Right lung (tissue), 5 donors: ENCODE results near the gene ACTN4. TPM values are rescaled to one million over a fixed set of nuclear protein-coding genes. Genes with fewer than 3 reads are reported as not detected.

Source experiments
- DNase-seq, 2 donors: peaks; one replicate each; pipeline ENCODE4 v3.0.0-alpha.2; 2013
- polyA plus RNA-seq, 5 donors: library from polyadenylated mRNA; unstranded; fragments of 120-200 nt; gene quantifications; one replicate each; pipeline versions ENCODE4 v1.2.1 to v1.2.3, GENCODE V29; 2013; ENCODE audit warnings: inconsistent platforms in 1 of 5, low replicate concordance in 1 of 5; ENCODE audit not compliant: insufficient read length in 5 of 5, insufficient read depth in 1 of 5

The ACTN4 gene
- polyA plus RNA-seq, 5 donors: 331 to 403 (median 384) TPM

DNA sequence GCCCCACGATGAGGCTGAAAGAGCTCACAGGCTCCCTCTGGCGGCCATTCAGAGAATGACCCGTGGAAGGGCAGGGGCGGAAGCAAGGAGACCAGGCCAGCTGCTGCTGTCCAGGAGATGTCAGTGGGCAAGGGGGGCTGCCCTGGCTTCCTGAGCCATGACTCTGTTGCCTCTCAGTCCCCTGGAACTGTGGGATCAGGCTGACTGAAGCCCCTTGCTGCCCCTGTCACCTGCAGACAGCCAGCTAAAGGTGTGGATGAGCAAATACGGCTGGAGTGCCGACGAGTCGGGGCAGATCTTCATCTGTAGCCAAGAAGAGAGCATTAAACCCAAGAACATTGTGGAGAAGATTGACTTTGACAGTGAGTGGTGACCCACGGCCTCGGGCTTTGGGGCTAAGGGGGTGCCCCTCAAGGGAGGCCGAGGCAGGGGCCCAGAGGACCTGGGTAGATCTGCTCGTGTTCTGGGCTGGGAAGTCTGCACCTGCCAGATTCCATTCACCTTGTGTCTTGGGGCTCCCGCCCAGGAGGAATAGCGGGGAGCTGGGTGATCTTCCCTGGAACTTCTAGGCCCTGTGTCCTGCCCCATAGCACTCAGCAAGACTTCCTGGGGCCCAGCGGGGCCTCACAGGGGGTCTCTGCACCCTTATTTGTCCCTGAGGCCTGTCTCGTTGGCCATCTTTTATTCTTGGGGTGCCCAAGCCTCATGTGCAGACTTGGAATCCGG lies 12.5 kb upstream of the ACTN4 start:
- no peak for DNase-seq

DNA sequence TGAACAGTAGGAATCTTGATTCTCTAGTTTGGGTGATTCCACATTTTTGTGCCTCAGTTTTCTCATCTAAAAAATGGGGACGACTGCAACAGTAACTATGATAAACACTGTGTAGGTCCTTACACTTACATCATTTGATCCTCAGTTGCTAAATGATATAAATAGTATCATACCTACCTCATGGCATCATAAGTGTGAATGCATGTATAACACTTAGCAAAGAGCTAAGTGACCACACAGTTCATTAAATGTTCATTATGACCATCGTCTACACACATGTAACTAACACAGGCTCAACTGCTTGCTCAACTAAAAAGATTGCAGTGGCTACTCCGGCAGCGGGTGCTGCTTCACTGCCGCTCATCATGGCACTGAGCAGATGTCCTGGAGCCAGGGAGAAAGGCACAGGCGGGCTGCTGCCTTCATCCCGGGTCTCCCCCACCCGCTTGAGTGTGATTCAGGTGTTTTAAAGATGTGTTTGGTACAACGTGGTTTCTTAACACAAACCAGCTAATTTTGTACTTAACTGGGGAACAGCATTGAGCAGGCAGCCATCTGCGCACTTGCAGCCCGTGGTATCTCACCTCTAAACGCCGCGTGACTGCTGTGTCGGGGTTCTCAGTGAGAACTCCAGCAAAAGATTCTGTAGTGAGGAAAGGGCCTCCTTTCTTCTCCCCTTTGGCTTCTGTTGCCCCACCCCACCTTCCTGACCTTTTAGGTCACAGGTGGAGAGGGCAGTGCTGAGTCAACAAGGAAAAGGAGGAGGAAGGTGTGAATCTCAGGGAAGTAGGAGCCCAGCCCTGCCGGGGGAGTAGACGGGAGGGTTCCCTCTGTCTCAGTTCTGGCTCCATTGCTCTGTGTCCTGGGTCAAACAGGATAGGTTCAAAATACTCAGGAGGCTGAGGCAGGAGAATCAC lies 11.7 kb upstream of the ACTN4 start:
- DNase-seq: no peak

DNA sequence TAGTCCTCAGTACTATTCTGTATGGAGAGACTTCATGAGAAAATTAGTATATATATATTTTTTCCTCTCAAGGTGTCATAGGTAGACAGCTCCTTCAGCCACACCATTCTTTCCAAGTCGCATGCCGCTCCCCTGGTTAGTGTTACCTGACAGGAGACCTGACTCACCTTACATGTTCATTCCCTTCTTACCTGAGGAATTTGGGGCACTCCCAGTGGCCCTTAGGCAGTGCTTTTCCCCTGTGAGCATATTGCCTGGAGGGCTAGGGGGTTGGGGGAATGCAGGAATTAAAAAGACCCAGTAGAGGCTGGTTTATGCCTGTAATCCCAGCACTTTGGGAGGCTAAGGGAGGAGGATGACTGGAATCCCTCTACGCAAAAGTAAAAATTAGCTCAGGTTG lies 9.0 kb upstream of the ACTN4 start:
- DNase-seq: no peak

DNA sequence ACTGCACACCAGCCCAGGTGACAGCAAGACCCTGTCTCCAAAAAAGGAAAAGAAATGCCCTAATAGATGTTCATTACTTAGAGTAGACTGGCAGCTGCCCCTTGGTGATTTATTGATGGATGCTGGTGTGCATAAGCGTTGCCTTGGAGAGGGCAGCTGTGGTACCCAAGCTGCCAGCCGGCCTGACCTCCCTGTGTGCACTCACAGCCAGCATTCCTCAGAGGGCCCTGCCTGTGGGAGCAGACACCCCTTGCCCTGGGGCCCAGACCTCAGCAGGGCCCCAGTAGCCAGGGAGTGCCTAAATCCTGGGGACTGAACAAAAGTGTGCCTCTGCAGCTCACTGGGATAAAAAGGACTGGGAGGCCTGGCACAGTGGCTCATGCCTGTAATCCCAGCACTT lies 7.8 kb upstream of the ACTN4 start:
- DNase-seq: no peak

DNA sequence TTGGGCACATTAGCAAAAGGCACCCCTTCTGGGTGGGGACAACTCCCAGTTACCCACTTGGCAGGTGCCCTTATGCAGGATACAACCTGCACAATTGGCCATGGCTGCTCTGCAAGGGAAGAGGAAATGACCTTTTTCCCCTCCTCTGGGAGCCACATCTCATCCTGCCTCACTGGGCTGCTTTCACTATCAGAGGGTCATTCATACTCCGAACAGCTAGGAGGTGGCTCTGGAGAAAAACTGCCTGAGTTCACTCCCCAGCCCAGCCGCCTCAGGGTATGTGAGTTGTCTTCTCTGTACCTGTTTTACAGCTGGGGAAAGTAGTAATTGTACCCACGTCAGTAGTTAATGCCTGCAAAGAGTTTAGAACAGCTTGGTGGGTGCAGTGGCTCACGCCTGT lies 7.1 kb upstream of the ACTN4 start:
- no peak for DNase-seq

DNA sequence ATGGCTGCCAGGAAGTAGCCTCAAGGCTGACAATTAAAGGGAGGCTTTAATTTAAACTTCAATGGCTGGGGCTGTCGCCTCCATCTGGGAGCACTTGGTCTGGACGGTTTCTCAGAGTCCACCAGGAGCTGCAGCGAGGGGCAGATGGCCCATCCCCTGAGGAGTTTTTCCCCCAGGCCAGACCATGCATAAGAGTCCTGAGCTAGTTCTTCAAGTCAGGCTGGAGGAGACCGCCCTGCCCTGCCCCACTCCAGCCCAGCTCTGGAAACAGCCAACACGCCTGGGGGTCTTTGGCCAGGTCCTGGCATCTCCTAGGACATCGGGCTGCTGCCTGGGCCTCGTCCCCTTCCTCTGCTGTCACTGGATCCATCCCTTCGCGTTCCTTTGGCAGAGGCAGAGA lies 5.3 kb upstream of the ACTN4 start:
- DNase-seq: no peak

DNA sequence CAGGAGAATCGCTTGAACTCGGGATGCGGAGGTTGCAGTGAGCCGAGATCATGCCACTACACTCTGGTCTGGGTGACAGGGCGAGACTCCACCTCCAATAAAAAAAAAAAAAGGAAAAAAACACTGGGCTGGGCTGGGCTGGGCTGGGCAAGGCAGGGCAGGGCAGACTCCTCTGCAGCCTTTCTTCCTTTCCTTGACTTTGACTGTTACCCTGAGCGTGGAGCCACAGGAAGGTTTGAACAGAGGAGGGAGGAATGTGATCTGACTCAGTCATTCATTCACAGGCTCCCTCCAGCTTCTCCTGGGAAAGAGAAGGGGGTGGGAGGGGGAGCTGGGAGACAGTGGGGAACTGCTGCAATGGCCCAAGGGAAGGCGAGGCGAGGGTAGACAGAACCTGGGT lies 2.7 kb upstream of the ACTN4 start:
- no peak for DNase-seq

DNA sequence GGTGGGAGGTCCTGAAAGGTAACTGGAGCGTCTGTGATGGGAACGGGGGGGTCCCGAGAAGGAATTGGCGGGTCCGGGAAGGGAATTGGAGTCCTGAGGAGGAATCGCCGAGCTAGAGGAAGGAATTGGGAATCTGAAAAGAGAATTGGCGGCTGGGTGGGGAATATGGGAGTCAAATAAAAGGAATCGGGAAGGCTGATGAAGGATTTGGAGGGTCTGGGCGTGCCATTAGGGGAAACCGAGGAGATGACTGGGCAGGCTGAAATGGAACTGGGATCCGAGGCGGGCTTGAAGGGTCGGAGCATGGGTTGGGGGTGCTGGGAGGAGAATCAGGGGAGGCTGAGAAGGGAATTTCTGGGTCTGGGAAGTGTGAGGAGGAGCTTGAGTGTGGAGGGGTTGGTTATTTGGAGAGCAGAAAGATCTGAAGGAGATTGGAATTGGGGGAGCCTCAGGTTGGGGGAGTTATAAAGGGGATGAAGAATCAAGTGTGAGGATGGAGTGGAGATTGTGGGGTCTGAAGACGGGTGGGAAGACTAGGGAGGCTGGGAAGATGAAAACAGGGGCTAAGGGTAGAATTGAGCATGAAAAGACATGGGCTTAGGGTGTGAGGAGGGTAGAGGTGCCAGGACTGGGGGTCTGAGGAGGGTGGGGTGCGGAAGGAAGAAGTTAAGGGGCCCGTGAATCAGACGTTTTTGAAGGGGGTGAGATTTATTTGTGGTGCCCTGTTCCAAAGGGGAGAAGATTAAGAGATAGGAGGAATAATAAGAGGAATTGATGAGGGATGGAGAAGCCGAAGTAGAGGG lies 718 bp downstream of the ACTN4 start:
- no peak for DNase-seq

DNA sequence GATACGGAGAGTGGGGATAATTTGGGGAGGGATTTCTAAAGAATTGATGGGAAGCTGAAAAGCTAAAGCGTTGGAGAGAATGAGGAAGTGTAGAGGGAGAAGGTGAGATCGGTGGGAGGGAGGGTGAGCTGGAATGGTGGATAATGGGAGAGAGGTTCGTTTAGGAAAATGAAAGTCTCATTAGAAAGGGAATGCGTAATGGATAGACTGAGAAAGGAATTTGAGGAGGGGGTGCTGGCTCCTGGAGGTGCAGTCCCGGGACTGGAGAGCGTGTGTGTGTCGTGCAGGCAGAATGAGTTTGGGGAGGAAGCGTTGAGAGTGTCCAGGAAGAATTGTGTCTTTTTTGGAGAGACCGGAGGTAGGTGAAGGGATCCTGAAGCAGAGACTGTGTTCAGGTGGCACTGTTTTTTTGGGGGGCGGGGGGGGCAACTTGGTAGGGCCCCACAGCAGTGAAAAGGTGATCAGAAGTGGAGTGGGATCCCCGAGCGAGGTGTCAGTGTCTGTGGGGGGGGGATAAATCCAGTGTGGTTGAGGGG lies 1.4 kb downstream of the ACTN4 start:
- DNase-seq: no peak

DNA sequence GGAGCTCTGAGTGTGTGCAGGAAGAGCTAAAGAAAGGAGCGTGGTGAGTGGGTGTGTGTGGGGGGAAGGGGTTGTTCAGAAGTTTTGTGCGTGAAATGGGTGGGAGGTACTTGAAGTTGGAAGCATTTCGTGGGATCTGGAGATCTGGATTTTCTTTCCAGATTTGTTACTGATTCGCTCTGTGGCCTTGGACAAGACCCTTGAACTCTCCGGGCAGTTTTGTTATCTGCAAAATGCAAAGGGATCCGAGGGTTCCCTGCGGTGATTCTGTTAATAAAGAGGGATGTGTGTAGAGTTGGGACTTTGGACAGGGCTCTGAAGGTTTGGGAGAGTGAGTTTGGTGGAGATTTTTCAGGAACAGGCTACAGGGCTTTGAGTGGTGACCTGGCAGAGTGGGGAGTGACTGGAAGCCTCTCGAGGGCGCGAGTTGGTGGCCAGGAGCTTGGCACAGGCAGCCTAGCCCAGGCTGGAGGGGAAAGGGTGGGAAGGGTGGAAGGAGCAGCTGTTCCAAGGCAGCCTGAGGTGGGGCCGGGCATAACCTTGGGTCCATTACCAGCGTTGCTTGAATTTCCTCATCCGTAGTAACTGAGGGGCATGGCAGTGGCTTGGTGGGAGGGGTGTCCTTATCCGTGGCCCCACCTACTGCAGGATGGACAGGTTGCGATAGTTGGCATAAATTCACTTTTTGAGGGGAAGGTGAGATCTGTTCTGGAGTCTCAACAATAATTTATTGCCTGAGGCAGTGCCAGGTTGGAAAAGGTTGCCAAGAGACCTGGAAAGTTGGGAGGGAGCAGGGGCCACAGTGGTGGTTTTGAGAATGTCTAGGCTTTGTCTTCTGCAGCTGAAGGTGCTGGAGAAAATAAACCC lies 2.1 kb downstream of the ACTN4 start:
- DNase-seq: no peak

DNA sequence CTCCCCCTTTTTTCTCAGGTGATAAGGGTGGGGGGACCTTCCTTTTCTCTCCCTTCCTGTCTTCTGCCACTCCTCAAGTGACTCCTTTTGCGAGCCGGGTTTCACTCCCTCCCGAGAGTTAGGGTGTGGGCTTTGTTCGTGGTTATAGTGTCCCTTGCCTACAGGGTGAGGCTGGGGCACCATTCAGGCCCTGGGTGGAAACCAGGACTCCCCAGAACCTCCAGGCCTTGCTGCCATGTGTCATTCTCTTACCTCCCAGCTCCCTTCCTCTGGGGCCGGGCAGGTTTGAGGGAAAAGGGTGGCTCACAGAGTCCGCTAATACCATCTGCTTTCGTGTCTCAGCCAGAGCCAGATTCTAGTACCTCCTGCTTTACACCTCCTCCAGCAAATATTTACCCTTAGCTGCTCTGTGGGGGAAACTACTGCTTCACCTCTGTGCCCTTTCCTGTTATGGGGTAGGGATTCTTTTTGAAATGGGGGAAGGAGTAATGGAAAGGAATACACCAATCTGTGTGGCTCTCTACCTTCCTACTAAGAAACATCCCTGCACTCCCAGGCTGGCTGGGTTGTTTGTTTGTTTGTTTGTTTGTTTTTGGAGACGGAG lies 2.8 kb downstream of the ACTN4 start:
- DNase-seq: no peak

DNA sequence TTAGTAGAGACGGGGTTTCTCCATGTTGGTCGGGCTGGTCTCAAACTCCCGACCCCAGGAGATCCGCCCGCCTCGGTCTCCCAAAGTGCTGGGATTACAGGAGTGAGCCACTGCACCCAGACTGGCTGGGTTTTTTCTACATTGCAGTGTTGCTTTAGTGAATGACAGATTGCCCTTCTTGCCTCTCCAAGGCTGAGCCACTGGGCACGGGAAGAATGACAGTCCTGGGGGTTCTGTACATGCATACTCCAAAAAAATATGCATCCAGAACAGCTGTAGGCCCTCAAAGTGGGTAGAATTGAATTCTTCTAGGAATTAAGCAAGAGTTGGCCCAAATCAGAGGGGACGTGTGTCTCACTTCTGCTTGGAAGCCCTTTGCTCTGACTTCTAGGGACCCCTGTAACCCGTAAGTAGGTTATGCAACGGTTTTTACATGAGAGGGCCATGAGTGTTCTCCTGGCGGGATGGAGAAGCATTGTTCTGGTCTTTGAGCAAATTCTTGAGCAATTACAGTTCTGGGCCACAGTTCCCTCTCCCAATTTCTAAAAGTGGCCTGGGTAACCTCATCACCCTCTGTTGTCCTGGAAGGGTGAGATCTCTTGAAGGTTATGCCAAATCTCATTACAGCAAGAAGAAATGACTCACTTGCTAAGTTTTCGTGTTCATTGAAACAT lies 3.6 kb downstream of the ACTN4 start:
- DNase-seq: no peak

DNA sequence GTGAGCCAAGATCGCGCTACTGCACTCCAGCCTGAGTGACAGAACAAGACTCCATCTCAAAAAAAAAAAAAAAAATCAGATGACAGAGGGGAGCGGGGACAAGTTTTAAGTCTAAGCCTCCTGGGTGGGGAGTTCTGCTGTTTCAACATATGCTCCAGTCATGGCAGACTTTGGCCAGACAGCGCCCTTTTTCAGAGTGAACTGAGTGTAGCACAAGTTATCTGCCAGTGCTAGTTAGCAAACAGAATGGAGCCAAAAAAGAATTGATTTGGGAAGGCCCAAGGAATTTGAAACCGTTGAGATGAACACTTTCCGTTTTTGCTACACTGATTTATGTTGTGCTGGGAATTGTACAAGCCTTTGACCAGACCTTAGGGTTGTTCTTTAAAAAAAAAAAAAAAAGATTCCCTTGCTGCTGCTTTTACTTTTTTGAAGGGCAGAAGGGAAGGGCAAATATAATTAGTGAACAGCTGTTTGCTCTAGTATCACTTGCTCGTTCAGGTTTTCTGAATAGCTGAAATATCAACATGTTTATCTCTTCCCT lies 5.7 kb downstream of the ACTN4 start:
- DNase-seq: no peak

DNA sequence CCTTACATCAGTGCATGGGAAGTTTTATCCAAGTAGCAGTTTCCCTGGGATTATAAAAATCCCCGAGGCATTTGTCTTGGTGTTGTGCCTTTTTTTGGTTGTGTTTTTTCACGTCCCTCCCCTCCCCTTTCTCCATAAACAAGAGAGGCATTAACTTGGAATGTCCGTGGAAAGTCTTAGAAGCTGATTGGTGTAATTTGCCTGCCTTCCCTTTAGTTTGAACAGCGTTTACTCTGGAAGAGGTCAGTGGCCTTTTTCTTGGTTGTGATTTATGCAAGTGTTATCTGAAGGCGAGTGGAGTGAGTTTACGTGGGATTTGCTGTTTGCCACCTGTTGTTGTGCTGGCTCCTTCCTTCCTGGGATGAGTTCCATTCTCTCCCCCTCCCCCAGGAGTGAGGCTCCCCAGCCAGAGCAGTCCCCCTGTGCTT lies 7.2 kb downstream of the ACTN4 start:
- no peak for DNase-seq

DNA sequence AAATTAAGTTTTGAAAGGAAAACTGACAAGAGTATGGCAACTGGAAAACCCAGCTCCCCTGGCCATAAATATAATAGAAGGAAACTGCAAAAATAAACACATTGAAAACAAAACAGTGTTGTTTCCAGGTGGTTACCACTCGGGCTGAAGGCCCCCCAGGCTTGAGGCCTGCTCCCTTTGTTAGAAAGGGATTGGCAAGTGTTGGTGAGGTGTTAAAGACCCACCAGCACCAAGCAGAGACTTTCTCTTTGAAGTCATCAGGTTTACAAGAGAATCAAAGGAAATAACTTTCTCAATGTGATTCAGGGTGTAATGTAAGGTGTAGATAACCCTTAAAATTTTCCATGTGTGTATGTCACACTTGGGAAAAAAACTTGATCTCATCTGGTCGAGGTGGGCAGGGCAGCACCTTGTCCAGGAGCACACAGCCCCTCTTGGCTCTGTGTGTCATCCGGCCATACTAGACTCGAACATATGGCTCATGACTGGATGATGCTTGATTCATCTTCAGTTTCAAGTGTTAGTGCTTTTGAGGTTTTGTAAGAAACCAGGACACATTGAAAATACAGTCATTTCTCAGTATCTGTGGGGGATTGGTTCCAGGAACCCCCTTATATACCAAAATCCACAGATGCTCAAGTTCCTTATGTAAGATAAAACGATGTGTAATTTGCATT lies 7.8 kb downstream of the ACTN4 start:
- DNase-seq: no peak

DNA sequence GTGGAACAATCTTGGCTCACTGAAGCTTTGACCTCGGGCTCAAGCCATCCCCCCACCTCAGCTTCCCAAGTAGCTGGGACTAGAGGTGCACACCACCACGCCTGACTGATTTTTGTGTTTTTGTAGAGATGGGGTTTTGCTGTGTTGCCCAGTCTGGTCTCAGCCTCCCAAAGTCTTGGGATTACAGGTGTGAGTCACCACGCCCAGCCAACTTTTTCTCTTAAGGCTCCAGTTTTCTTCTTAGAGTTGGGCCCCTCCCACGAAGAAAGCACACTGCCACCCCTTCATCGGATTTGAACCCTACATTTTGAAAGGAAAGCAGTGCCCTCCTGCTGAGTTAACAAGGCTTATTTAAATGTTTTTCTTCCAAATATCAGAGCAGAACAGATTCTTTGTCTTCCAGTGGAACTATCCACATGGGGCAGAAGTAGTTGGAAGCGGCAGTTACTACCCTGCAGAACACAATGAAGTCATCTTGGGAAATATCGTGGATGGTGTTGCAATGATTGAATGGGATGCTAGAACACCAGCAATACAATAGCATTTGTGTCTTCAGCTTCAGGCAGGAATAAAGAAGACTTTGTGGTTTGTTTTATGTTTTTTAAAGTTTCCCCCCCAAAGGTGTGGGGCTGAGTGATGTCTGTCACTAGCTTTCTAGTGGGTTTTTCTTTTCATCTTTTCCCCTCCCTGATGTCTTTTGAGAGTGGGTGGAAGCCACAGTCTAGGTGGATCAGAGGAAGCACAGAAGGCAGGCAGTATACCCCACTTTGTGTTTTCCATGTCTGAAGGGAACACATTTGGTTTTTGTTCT lies 8.9 kb downstream of the ACTN4 start:
- DNase-seq: no peak

DNA sequence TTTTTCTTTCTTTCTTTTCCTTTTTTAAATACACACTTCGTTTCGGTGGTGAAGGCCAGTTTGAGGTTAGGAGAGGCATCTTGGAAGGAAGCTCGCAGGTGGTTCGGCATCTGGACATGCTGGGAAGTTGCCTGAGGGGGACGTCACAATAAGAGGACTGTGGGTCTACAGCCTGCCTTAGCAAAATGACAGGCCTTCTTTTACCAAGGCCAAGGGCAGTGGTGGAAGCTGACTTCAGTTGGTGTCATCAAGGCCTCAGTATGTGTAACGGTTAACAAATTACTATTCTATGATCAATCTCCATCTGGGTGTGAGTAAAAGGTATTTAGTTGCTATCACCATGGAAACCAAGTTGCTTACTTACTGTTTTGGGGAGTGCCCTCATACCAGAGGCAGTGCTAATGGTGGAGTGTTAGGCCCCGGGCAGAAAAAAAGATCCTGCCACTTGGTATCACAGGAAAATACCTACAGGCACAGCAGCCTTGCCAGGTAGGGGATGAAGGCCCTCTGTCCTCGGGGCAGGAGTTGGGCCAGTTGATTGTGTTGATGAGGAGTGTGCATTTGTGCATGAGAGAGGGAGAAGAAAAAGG lies 10.3 kb downstream of the ACTN4 start:
- DNase-seq: no peak
